Fibroblast of peridontal ligament (primary cell): Measurements from ENCODE around the gene VTI1A.

Experiments
- DNase-seq: peaks from one replicate; pipeline ENCODE4 v3.0.0-alpha.2; 2010; ENCODE audit errors: extremely low read depth

Gene VTI1A

GRCh38 chr10:112639298-112639697 lies 192.3 kb downstream of the VTI1A start:
- no peak for DNase-seq

- no peak for DNase-seq
These were observed 193.6 kb downstream of the VTI1A start for GRCh38 chr10:112640638-112641037.

GRCh38 chr10:112643600-112644264 lies 196.7 kb downstream of the VTI1A start:
- no peak for DNase-seq

- DNase-seq: no peak
These were observed 197.2 kb downstream of the VTI1A start for GRCh38 chr10:112644265-112644645.

GRCh38 chr10:112649006-112649821 lies 202.2 kb downstream of the VTI1A start:
- peak; percentile 22 for DNase-seq

- DNase-seq: no peak
These were observed 202.8 kb downstream of the VTI1A start for GRCh38 chr10:112649822-112650152.

GRCh38 chr10:112650588-112651030 lies 203.6 kb downstream of the VTI1A start:
- DNase-seq: peak; percentile 32

- no peak for DNase-seq
These were observed 206.2 kb downstream of the VTI1A start for GRCh38 chr10:112653215-112653614.

GRCh38 chr10:112653851-112654250 lies 206.8 kb downstream of the VTI1A start:
- DNase-seq: no peak

- DNase-seq: no peak
These were observed 207.8 kb downstream of the VTI1A start for GRCh38 chr10:112654794-112655193.

- DNase-seq: no peak
These were observed 208.7 kb downstream of the VTI1A start for GRCh38 chr10:112655722-112656121.

- no peak for DNase-seq
These were observed 211.4 kb downstream of the VTI1A start for GRCh38 chr10:112658465-112658864.

GRCh38 chr10:112658900-112659638 lies 212.1 kb downstream of the VTI1A start:
- DNase-seq: no peak

GRCh38 chr10:112663234-112664125 lies 216.5 kb downstream of the VTI1A start:
- peak; percentile 49 for DNase-seq

- no peak for DNase-seq
These were observed 219.1 kb downstream of the VTI1A start for GRCh38 chr10:112666094-112666493.

- DNase-seq: no peak
These were observed 223.0 kb downstream of the VTI1A start for GRCh38 chr10:112669989-112670388.

- no peak for DNase-seq
These were observed 224.7 kb downstream of the VTI1A start for GRCh38 chr10:112671743-112672142.

- no peak for DNase-seq
These were observed 225.7 kb downstream of the VTI1A start for GRCh38 chr10:112672706-112673105.

GRCh38 chr10:112675560-112676083 lies 228.6 kb downstream of the VTI1A start:
- DNase-seq: no peak

GRCh38 chr10:112677689-112678088 lies 230.7 kb downstream of the VTI1A start:
- no peak for DNase-seq

GRCh38 chr10:112678581-112678980 lies 231.6 kb downstream of the VTI1A start:
- no peak for DNase-seq
